NCI-H446 (cell line): Measurements from ENCODE around the gene LINGO1.

Experiments
- DNase-seq, 2 experiments: peaks; one replicate each; lab custom pipeline; 2025; lab: John Stamatoyannopoulos, UW

LINGO1 gene

DNA sequence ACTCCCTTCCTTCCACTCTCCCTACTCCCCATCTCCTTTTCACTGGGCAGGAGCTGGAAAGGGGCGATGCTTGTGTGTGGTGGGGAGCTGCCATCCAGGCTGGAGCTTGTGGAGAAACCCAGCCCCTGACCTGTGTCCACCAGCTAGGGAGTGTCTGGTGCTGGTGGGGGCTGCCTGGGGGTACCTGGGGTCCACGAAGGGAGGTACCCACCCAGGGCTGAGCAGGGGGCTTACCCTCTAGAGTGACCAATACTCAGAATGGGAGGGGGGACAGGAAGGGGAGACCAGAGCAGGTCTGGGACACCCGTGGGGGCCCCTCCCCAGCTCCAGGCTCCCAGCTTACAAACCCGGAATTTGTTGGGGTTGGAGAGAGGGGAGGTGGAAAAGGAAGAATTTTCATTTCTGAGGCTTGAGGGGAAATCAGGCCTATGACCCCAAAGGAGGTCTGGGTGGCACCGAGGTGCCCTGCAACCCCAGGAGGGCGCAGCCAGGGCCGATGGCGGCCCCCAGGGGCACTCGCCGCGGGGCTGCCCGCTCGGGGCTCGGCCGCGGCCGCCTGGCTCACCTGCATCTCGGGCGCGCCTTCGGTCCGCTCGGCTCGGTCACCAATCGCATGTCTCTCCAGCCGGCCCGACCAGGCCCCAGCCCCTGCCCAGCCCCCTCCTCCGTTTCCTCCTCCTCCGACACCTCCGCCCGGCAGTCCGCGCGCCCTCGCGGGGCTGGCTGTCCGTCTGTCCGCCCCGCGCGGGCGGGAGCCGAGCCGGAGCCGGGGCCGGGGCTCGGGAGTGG lies 773 bp downstream of the LINGO1 start:
- DNase-seq: no peak

DNA sequence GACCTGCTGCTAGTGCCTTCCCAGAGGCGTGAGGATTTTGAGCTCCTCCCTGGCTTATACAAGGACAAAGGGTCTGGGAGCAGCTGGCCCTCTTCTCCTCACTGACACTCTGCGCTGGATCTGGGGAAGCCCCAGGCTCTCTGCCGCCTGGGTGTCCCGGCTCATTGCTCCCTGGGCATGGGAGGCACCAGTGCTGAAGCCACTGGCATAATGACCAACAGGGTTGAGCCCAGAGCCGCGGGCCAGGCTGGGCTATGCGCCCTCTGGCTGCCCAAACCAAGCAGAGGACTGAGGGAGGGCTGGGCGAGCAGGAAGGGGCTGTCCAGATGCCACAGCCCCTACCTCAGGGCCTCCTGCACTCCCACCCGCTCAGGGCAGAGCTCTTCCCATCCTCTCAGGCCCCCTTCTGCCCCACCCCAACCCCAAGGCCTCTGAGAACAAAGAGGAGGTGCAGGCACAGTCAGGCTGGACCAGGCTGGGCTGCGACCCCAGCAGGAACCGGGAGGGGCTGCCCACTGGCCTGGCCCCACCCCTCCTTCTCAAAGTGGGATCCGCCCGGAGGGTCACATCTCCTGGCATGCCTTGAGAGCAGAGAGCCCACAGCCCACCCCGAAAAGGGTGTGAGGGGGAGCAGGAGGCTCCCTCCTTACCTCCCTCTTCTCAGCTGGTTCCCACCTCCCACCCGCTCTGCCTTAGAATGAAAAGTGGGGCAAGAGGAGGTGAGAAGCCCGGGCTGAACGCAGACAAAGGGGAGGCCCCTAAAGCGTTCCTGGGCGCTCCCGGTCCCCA lies 1.6 kb downstream of the LINGO1 start:
- DNase-seq: no peak

DNA sequence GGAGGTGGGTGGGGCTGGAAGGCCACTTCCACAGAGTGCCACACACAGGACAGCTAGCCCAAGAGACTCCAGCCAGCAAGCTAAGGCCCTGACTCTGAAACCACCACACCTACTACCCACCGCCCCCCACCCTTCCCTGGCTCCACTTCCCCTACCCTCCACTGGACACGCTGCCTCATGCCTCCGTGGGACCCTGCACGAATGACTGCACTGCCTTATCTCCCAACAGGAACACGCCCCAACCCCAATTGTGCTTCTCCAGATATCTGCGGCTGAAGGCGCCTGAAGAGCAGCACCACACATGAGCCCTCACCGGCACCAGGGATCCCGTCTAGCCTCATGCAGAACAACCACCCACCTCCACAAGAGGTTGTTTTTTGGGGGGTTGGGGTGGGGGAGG lies 2.7 kb downstream of the LINGO1 start:
- DNase-seq: no peak

DNA sequence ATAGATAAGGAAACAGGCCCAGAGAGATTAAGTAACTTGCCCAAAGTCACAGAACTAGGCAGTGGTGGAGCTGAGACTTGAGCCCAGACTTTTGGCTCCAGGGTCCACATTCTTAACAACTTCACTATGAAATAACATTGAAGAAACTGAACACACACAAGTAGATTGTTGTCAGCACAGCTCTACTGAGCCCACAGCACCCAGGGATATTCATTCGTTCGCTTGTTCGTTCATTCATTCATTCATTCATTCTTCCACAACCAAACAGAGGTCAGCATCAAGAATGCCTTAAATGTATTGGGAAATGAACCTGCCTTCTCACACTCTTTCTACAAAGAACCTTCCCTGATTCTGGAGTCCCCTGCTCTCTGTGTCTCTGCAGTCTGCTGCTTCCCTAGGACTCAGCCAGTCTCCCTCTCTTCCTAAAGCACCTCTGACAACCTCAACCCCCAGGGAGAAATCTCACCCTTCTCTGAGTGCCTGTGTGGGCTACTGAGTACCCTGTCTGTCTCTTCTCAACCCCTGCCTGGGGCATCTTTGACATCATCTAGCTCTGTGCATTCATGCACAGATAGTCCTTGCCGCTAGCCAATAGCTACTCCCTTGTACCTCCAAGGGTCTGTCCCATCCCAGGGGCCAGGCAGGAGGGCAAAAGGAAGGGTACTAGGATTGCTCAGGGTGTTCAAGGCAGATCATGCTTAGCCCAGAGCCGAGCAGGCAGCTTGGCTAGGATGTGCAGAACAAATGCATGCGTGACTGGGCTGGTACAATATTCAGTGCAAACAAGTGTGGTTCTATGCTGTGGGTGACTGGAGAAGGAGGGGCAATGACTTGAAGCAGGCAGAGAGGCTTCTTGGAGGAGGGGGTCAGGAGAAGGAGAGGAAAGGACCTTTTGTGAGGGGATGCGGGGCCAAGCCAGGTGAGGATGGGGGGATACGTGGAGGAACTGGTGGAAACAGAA lies 3.4 kb downstream of the LINGO1 start:
- no peak for DNase-seq

DNA sequence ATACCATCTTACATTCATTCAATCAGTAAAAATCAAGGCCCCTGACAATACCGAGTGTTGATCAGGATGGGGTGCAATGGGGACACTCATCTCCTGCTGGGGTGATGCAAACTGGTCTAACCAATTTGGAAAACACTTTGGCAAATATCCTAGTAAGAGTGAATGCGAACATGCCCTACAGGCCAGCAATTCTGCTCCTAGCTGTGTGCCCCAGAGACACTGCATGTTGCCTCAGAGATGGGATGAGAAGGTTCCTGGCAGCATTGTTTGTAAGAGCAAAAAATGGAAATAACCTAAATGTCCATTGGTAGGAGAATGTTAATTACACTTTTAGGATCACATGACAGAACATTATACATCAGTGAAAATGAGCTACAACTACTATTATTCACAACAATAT lies 4.7 kb downstream of the LINGO1 start:
- no peak for DNase-seq

- DNase-seq: no peak
These were observed 5.1 kb downstream of the LINGO1 start for GRCh38 chr15:77627581-77627980.

DNA sequence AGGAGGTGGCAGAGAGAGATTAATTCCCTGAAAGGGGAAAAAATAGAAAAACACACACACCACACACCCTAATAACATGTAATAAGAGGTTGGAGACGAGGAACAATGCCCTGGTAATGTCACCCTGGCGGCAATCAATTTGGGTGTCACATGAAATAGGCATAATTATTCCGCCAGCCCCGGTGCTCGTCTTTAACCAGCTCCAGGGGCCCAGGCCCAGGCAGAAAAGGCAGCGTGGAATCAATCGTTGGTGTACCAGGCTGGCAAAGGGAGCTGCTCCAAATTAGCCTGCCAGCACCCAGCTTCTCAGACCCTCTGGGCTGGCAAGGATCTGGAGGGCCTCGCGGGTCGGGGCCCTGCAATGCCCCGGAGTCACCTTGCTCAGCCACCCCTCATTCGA lies 5.6 kb downstream of the LINGO1 start:
- DNase-seq: no peak

DNA sequence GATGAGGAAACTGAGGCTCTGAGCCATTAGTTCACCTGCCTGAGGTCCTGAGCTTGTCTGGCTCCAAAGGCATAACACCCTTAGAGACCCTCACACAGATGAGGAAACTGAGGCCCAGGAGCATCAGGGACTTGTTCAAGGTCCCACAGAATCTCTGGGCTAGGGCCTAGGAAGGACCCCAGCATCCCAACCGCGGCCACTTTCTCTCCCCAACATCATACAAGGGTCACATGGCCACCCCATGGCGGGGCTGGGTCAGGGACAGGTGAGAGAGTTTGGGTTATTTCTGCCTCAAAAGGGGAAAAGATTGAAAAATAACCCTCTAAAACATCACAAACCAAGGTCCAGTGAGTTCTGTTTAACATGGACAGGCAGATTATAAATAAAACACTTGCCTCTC lies 6.7 kb downstream of the LINGO1 start:
- DNase-seq: no peak

GRCh38 chr15:77625376-77625775 lies 7.3 kb downstream of the LINGO1 start:
- DNase-seq: no peak

DNA sequence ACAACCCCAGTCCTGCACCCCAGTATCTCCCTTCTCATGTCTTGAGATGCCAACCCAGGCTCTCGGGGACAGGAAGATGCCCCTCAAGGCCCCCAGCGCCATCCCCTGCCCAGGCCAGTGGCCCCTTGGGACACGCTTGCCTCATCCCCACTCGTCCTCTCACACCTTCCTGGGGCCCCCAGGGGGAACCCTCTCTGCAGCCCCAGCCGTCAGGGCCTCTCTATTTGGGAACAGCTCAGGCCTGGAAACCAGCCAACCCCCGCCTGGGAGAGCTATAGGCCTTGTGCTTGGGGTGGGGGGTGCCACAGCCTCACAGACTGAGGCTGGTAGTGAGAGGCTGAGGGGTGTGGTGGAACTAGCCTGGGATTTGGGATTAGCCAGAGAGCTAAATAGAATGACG lies 7.8 kb downstream of the LINGO1 start:
- DNase-seq: peak in 1 of 2 experiments; percentile 3

DNA sequence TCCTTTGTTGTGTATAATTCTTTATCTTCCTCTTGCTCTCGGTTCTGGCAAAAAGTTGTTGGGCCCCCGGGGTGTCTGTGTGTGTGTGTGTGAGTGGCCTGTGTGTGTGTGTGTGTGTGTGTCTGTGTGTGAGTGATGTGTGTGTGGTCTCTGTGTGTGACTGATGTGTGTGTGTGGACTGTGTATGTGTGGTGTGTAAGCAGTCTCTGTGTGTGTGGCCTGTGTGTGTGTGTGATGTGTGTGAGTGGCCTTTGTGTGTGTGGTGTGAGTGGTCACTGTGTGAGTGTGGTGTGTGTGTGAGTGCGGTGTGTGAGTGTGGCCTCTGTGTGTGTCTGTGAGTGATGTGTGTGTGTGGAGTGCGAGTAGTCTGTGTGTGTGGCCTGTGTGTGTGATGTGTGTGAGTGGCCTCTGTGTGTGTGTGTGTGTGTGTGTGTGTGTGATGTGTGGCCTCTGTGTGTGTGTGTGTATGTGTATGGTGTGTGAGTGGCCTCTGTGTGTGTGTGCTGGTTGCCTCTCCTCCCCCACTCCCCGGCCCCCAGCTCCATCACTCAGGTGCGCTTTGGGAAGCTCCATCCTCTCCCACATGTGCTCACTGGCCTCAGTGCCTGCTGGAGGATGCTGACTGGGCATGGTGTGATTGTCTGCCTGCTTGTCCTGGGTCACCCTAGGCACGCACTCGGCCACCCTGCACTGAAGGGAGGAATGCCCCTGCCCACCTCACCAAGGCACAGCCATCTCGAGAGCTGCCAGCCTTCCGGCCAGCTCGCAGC lies 8.8 kb downstream of the LINGO1 start:
- no peak for DNase-seq

DNA sequence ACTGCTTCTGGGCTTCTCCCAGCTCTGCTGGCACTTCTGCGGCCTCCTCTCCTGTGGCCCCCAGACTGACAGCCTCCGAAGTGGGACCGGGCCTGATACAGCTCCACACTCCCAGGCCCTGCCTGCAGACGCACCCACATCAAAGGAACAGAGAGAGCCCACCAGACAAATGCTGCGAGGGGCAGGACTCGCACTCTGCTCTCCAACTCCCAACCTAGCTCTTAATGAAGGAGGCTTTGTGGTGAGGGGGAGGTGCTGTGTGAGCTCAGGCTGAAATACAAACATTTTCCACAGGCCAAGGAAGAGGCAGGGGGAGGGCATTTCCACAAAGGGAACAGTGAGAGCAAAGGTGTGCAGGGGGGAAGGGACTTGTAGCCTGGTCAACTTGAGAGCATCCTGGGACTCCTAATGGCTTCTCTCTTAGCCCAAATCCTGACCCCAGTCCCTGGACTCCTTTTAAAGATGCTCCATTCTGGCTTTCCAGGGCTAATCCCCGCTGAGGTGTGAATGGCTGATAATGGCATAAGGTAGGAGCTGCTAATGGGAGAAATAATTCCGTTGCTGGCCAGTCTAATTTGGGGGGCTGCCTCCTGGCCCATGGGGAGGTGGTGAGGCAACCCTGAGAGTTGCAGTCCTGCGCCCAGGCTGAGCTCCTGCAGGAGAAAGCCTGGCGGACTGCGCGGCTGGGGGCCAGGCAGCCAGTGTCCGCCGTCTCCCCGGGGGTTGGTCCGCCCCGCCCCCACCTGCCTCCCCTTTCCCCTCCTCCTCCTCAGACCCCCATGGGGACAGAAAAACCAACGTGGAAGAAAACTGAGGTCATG lies 9.6 kb downstream of the LINGO1 start:
- DNase-seq: no peak

GRCh38 chr15:77622209-77622933 lies 10.3 kb downstream of the LINGO1 start:
- no peak for DNase-seq

GRCh38 chr15:77621847-77622208 lies 10.9 kb downstream of the LINGO1 start:
- no peak for DNase-seq

DNA sequence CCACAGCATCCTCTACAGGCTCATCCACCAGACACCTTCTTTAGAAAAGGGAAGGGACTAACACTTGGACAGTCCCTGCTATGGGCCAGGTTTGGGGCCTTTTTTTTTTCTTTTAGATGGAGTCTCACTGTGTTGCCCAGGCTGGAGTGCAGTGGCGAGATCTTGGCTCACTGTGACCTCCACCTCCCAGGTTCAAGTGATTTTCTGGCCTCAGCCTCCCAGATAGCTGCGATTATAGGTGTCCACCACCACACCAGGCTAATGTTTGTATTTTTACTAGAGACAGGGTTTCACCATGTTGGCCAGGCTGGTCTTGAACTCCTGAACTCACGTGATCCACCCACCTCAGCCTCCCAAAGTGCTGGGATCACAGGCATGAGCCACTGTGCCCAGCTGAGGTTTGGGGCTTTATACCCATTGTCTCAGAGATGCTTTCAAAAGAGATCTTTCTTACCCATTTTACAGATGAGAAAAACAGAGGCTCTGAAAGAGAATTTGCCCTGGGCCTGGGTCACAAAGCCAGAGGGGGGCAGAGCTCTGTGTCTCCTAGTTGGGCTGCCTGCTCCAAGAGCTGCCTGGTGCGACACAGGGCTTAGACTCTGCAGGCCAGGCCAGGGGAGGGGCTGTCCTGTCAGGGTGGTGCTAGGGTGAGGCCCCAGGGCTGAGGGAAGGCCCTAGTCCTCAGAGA lies 11.6 kb downstream of the LINGO1 start:
- DNase-seq: no peak

DNA sequence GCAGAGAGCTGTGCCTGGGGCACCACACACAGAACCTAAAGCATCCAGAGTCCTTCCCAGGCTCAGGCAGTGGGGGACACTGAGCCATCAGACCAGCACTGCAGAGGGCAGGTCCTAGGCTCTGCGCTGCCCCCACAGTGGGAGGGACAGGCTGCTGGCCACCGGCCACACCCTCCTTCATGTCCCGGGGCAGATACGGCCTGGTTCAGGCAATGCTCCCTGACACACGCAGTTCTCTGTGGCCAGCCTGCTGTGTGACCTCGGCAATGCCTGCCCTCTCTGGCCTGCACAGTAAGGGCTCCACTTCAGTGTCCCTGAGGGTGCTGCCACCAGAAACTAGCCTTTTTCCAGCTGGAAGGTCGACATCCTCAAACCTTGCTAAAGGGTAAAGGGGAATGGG lies 12.4 kb downstream of the LINGO1 start:
- no peak for DNase-seq

DNA sequence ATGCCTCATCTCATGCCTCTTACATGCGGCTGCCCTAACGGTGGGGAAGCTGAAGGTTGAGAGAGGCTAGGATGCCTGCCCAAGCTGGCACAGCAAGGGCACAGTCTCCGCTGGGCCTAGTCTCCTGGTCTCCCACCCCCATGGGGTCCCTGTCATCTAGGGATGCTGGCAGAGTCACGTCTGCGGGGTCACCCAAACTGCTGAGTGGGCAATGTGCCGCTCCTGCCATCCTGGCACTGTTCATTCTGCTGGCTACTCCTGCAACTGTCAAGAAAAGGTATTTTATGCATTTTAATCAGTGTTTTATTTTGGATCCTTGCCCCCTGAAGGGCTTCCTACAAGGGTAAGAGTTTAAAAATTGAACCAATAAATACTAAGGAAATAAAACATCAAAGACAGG lies 12.8 kb downstream of the LINGO1 start:
- no peak for DNase-seq

DNA sequence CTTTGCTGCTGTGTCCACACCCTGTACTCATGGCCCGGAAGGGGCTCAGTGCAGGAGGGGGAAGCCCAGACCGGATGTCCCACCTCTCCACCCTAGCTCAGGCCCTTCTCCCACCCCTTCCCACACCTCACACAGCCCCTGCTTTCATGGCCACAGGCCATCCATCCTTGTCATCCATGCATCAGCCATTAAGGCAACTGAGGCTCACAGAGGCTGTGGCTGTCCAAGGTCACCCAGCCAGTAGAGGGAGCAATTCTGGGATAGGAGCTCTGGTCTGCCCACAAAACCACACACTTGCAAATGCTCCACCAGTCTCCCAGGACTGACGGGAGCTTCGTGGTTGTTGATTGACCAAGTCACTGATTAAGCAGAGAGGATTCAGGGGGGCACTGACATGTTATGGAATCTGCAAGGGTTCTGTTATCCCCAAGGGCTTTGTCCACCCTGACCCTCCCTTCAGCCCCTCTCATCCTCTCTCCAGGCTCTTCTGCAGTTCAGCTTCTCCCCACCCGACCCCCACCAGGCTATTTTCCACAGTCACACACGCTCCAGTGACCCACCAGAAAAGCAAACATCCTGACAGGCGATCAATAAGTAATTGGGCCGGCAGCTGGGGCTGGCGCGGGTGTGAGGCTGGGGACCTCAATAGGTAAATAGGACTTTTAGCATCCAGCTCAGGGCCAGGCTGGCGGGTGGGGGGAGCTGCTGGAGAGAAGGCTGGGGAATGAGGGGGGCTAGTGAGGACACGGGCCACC lies 15.1 kb downstream of the LINGO1 start:
- no peak for DNase-seq

GRCh38 chr15:77616072-77616471 lies 16.6 kb downstream of the LINGO1 start:
- no peak for DNase-seq
